Type B pancreatic cell (in vitro differentiated cells): ENCODE data around the gene SLK. TPM values are rescaled to one million over a fixed set of nuclear protein-coding genes. Genes with fewer than 3 reads are reported as not detected.
A peak's percentile ranks its signal among the peaks of the same experiment; 100 is the strongest.

Experiments used
- DNase-seq: peaks from one replicate; pipeline ENCODE4 v3.0.0; 2021; ENCODE audit warnings: mixed read lengths; ENCODE audit not compliant: unreplicated experiment; ENCODE audit errors: extremely low spot score
- H3K27ac Mint-ChIP-seq: 2 replicates; pipeline ENCODE4 v1.8.0; 2021; ENCODE audit warnings: mild to moderate bottlenecking, mixed read lengths
- H3K27me3 Mint-ChIP-seq: 2 replicates; pipeline ENCODE4 v1.8.0; 2021; ENCODE audit warnings: mixed read lengths
- H3K36me3 Mint-ChIP-seq: 2 replicates; pipeline ENCODE4 v1.8.0; 2021; ENCODE audit warnings: mixed read lengths
- H3K4me1 Mint-ChIP-seq: one replicate; pipeline ENCODE4 v1.8.0; 2021; ENCODE audit warnings: mixed read lengths; ENCODE audit not compliant: unreplicated experiment
- H3K4me3 Mint-ChIP-seq: 2 replicates; pipeline ENCODE4 v1.8.0; 2021; ENCODE audit warnings: mild to moderate bottlenecking, mixed read lengths
- H3K9me3 Mint-ChIP-seq: 2 replicates; pipeline ENCODE4 v1.8.0; 2021; ENCODE audit warnings: mixed read lengths
- total RNA-seq: library from RNA; stranded (reverse); gene quantifications from 2 replicates; pipeline ENCODE4 v1.2.1, GENCODE V29; 2021; ENCODE audit warnings: low replicate concordance
- TF ChIP-seq, protein P1 (sequence below): fragments of 200-600 bp; sonication (generic); conservative IDR thresholded peaks from 2 replicates; pipeline ENCODE4 v1.5.0; 2021; ENCODE audit warnings: antibody characterized with exemption, mild to moderate bottlenecking

The SLK gene
- total RNA-seq, 1 donor from 2014 or later: 61.6 TPM

- no peaks in the 10 kb centered on the region for H3K27me3 Mint-ChIP-seq
Observed at GRCh38 chr10:104021246-104021645, 54.3 kb downstream of the SLK start.

GRCh38 chr10:104022026-104022425 lies 55.1 kb downstream of the SLK start:
- Mint-ChIP-seq H3K4me1 (no peaks in the 10 kb centered on the region), H3K27me3 (no peaks in the 10 kb centered on the region), H3K27ac (no peak overlapping the region), H3K4me3 (no peak overlapping the region), H3K36me3 (peaks cover 47% of the 10 kb centered on the region), H3K9me3 (no peaks in the 10 kb centered on the region)
- no peak for DNase-seq
- TF ChIP-seq, protein P1, sequence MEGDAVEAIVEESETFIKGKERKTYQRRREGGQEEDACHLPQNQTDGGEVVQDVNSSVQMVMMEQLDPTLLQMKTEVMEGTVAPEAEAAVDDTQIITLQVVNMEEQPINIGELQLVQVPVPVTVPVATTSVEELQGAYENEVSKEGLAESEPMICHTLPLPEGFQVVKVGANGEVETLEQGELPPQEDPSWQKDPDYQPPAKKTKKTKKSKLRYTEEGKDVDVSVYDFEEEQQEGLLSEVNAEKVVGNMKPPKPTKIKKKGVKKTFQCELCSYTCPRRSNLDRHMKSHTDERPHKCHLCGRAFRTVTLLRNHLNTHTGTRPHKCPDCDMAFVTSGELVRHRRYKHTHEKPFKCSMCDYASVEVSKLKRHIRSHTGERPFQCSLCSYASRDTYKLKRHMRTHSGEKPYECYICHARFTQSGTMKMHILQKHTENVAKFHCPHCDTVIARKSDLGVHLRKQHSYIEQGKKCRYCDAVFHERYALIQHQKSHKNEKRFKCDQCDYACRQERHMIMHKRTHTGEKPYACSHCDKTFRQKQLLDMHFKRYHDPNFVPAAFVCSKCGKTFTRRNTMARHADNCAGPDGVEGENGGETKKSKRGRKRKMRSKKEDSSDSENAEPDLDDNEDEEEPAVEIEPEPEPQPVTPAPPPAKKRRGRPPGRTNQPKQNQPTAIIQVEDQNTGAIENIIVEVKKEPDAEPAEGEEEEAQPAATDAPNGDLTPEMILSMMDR: no peak

More at GRCh38 chr10:104021246-104021645, 54.3 kb downstream of the SLK start:
- Mint-ChIP-seq H3K4me1 (no peaks in the 10 kb centered on the region), H3K36me3 (peaks cover 47% of the 10 kb centered on the region), H3K9me3 (no peaks in the 10 kb centered on the region), H3K27ac (no peak overlapping the region), H3K4me3 (no peak overlapping the region)
- no peak for DNase-seq
- TF ChIP-seq, protein P1: no peak

DNA sequence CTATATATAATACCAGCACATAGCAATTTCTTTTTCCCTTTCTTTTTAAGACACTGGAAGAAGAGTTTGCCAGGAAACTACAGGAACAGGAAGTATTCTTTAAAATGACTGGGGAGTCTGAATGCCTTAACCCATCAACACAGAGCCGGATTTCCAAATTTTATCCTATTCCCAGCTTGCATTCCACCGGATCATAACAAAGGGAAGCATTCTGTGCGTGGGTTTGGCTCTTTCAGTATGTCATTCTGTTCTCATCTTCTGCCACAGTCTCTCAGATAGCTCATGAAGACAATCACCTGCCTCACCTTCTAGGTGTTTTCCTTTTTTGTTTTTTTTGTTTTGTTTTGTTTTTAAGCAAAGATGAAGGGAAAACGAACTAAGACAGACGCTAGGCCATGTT lies 58.6 kb downstream of the SLK start:
- TF ChIP-seq, protein P1: no peak
- no peaks in the 10 kb centered on the region for H3K9me3 Mint-ChIP-seq
- H3K4me1 Mint-ChIP-seq: peaks cover 4% of the 10 kb centered on the region
- H3K27me3 Mint-ChIP-seq: no peaks in the 10 kb centered on the region
- no peak overlapping the region for H3K27ac Mint-ChIP-seq
- no peak for DNase-seq
- H3K36me3 Mint-ChIP-seq: peaks cover 40% of the 10 kb centered on the region
- H3K4me3 Mint-ChIP-seq: no peak overlapping the region

DNA sequence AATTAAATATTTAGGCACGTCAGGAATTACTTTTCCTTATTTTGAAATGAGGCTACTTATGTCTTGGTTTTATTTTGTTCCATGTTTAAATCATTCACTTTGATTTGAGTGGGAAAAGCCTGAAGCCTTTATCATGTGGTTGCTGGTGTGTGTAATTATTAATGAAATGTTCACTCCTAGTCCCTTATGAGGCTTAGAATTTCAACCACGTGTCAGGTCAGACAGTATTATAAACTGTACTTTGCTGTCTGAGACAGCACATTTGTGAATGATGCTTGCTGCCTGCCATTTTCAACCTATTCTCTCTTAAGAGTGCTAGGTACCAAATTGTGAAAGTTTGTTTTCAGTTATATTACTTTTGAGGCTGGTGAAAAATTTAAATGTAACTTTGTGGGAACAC lies 59.8 kb downstream of the SLK start:
- TF ChIP-seq, protein P1: no peak
- Mint-ChIP-seq H3K36me3 (peaks cover 42% of the 10 kb centered on the region), H3K4me1 (peaks cover 4% of the 10 kb centered on the region), H3K27ac (no peak overlapping the region), H3K4me3 (no peak overlapping the region), H3K27me3 (no peaks in the 10 kb centered on the region), H3K9me3 (no peaks in the 10 kb centered on the region)
- DNase-seq: no peak

DNA sequence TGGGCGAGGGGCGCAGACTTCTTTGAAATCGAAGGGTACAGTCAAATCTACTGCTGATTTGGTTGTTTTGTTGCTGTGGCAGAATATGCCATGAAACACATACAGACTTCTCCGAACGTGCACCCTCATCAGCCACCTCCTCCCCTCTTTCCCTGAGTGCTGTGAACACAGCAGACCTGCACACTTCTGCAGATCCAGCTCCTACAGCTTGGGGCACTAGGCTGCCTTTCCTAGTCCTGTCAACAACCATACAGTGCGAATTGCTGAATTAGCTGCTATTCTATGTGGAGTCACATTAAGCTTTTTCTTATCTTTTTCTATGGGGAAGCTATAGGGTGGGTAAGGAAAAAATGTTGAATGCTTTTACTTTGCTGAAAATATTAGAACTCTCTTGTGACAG lies 61.2 kb downstream of the SLK start:
- Mint-ChIP-seq H3K27me3 (no peaks in the 10 kb centered on the region), H3K4me3 (no peak overlapping the region), H3K9me3 (no peaks in the 10 kb centered on the region), H3K36me3 (peaks cover 38% of the 10 kb centered on the region), H3K4me1 (peaks cover 4% of the 10 kb centered on the region), H3K27ac (no peak overlapping the region)
- DNase-seq: no peak
- TF ChIP-seq, protein P1: peak; percentile 60
